A549 (cell line): ENCODE measurements around the gene GOSR2.

Experiments used
- CBX8 ChIP-seq: fragments of 200-600 bp; sonication (generic); IDR thresholded peaks from 2 replicates; pipeline ENCODE4 v1.6.1; 2016
- CHD4 ChIP-seq: fragments of 200-600 bp; sonication (generic); IDR thresholded peaks from 2 replicates; pipeline ENCODE4 v1.6.1; 2016; ENCODE audit warnings: antibody characterized with exemption, mild to moderate bottlenecking, borderline replicate concordance
- HDAC2 ChIP-seq: fragments of 200-600 bp; sonication (generic); IDR thresholded peaks from 2 replicates; pipeline ENCODE4 v1.6.1; 2016
- HOXB5 ChIP-seq: fragments of 250-450 bp; sonication (Bioruptor Pico); IDR thresholded peaks from 2 replicates; pipeline ENCODE4 v1.5.0; 2020; ENCODE audit warnings: mild to moderate bottlenecking, moderate library complexity
- MAZ ChIP-seq: fragments of 150-350 bp; IDR thresholded peaks from 2 replicates; pipeline ENCODE4 v1.6.1; 2014; ENCODE audit warnings: antibody characterized with exemption, low read depth, low read length, borderline replicate concordance
- POLR2A ChIP-seq: IDR thresholded peaks from 2 replicates; pipeline ENCODE4 v1.6.1; 2012; ENCODE audit warnings: mild to moderate bottlenecking, low read length
- RAD21 ChIP-seq, 2 experiments: fragments of >200 bp in 1 of 2; sonication (Bioruptor Twin) in 1 of 2; formaldehyde crosslinking in 1 of 2; IDR thresholded peaks in 1 of 2; conservative IDR thresholded peaks in 1 of 2; 2 replicates in 1 of 2; 3 replicates in 1 of 2; pipeline ENCODE4 v1.6.1; 2012 to 2018; ENCODE audit warnings: inconsistent platforms in 1 of 2
- RFX5 ChIP-seq: fragments of 450-650 bp; IDR thresholded peaks from 2 replicates; pipeline ENCODE4 v1.7.1; 2014; ENCODE audit warnings: antibody characterized with exemption, mild to moderate bottlenecking, moderate library complexity
- TF ChIP-seq, protein P1 (sequence below): fragments of >200 bp; sonication (Bioruptor Twin); formaldehyde crosslinking; IDR thresholded peaks from 3 replicates; pipeline ENCODE4 v1.5.1; 2016

DNA sequence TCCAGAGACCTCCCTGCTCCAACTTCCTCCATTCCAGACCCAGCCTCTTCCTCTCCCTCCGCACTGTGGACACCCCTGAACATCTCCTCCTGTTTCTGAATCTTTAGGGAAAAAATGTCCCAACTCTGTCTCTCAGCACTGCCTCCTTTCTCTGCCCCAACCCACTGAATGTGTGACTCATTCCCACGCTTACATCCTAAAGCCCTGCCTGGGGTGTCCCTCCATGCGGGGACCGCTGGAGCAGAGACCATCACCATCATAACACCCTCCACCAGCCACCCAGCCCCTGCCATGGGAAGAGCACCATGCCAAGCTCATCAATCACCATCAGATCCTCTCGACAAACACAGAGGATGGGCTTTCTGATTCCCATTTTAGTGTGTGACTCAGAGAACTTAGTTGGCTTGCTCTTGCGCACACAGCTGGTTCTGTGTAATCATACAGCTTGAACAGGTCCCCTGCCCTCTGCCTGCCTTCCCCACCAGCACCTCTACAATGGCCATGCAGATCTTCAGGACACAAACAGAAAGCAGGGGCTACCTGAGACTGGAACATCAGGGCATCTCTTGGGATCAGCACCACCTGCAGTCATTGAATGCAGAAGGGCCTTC lies 45.4 kb downstream of the GOSR2 start:
- TF ChIP-seq RAD21 (conservative IDR thresholded peaks at IDR 0.05 in 1 of 2, IDR thresholded peaks at IDR 0.05 in 1 of 2), result no peak
- no peak for TF ChIP-seq MAZ
- no peak for TF ChIP-seq CHD4
- TF ChIP-seq CBX8, result no peak
- TF ChIP-seq, protein P1, sequence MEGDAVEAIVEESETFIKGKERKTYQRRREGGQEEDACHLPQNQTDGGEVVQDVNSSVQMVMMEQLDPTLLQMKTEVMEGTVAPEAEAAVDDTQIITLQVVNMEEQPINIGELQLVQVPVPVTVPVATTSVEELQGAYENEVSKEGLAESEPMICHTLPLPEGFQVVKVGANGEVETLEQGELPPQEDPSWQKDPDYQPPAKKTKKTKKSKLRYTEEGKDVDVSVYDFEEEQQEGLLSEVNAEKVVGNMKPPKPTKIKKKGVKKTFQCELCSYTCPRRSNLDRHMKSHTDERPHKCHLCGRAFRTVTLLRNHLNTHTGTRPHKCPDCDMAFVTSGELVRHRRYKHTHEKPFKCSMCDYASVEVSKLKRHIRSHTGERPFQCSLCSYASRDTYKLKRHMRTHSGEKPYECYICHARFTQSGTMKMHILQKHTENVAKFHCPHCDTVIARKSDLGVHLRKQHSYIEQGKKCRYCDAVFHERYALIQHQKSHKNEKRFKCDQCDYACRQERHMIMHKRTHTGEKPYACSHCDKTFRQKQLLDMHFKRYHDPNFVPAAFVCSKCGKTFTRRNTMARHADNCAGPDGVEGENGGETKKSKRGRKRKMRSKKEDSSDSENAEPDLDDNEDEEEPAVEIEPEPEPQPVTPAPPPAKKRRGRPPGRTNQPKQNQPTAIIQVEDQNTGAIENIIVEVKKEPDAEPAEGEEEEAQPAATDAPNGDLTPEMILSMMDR, result no peak
- no peak for TF ChIP-seq RFX5
- TF ChIP-seq HDAC2, result no peak
- no peak for TF ChIP-seq POLR2A
- no peak for TF ChIP-seq HOXB5 (CRISPR knock-in tag)
